H7 (cell line): Measurements from ENCODE around the gene GNLY. TPM values are rescaled to one million over a fixed set of nuclear protein-coding genes. Genes with fewer than 3 reads are reported as not detected.

Experiments used
- DNase-seq: peaks from one replicate; pipeline ENCODE4 v3.0.0; 2012
- H3K27me3 ChIP-seq: 2 replicates; pipeline ENCODE4 v1.6.0; 2011; ENCODE audit warnings: mild to moderate bottlenecking, low read length; ENCODE audit not compliant: control insufficient read depth, insufficient read depth
- H3K36me3 ChIP-seq: replicated peaks from 2 replicates; pipeline ENCODE4 v1.5.1; 2011; ENCODE audit warnings: low read length; ENCODE audit not compliant: control insufficient read depth, insufficient read depth
- H3K4me3 ChIP-seq: 2 replicates; pipeline ENCODE4 v1.5.1; 2011; ENCODE audit warnings: low read depth, mild to moderate bottlenecking, control low read depth, low read length, moderate library complexity; ENCODE audit not compliant: insufficient read depth
- total RNA-seq: library from RNA; depleted of rRNA; stranded (reverse); fragments of >200 nt; shearing (Covaris generic); gene quantifications from 2 replicates; pipeline ENCODE4 v1.2.3, GENCODE V29; 2014; rRNA removed

The GNLY gene
- total RNA-seq, 1 experiment from 2014 or later = not detected

DNA sequence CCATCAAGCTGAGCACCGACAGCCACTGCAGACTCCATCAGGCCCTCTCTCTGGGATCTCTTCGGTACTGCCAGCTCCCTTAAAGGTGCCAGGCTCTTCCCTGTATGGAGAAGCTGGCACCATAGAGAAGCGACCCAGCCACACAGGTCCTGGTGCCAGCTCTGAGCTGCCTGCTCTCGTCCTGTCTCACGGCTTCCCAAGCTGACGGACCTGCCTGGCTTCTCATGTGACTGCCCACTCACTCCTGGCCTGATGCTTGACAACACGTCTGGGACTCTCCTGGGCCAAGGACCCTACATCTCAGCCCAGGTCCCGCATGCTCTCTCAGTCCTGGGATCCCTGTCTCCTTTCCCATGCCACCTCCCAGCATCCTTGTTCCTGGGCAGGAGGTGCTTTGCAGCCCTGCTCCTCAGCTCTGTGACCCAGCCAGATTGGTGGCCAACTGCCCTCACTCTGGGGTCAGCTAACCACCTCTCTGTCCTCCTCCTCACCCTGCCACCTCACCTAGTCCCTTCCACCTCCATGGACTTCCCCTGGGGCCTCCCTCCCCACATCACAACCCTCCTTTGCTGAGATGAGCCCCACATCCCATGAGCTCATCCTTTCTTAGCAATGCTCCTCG lies 47.2 kb downstream of the GNLY start:
- Histone ChIP-seq H3K36me3 (no peaks in the 10 kb centered on the region), H3K27me3 (peaks cover 1% of the 10 kb centered on the region; the same call in 1 of the 2 replicates), H3K4me3 (no peak overlapping the region)
- no peak for DNase-seq

DNA sequence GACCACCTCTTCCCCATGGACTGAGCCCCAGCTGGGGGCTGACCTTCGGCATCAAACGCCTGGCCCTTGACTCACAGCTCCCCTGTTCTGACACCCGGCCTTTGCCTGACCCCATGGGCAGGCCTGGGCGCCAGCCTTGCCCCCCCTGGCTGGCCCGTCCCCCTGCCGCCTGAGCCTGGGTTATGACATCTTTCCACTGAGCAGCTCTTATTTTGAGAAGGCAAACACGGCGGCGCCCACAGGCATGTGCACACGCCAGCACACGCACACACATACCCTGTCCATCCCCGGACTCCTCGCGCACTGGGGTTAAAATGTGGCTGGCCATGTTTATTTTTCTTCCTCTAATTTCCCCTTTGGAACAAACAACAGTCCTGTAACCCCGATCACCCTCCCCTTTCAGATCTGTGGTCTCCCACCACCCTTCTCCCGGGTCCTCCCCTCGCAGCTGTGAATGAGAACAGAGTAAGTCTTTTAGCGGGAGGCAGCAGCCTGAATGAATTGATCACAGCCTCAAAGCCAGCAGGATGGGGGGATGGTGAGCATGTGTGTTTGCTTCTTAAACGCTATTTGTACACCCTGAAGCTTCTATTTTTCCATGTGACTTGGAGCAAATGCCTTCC lies 47.8 kb downstream of the GNLY start:
- H3K36me3 ChIP-seq = no peaks in the 10 kb centered on the region
- DNase-seq = peak; percentile 65
- H3K27me3 ChIP-seq = peaks cover 1% of the 10 kb centered on the region; the same call in 1 of the 2 replicates
- H3K4me3 ChIP-seq = no peak overlapping the region

DNA sequence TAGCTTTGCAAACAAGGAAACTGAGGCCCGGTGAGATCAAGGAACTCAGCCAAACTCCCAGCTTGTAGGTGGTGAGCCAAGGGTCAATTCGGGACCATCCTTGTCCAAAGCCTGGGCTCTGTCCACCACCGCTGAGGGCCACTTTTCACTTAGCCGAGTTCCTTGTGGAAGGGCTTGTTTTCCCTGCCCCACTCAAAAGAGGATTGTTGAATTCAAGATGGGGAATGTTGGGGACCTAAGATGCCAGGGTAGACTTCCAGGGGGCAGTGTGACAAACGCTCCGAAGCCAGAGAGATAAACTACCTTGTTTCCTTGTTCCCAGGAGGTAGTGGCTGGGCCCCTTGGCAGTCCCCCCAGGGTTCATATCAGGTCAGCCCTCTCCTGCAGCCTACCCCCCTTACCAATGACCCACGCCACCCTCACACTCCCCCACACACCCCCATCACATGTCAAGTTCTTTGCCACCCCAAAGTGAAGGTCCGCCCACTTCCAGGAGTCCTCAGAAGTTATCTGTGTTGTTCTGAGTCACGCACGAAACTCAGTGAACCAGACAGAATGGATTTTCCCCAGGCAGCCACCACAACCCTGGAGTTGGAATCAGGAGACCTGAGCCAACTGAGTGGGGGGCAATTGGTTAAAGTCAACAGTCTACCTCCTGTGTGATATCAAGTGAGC lies 49.3 kb downstream of the GNLY start:
- Histone ChIP-seq H3K4me3 (no peak overlapping the region), H3K27me3 (peaks cover 1% of the 10 kb centered on the region; the same call in 1 of the 2 replicates), H3K36me3 (no peaks in the 10 kb centered on the region)
- DNase-seq = no peak

DNA sequence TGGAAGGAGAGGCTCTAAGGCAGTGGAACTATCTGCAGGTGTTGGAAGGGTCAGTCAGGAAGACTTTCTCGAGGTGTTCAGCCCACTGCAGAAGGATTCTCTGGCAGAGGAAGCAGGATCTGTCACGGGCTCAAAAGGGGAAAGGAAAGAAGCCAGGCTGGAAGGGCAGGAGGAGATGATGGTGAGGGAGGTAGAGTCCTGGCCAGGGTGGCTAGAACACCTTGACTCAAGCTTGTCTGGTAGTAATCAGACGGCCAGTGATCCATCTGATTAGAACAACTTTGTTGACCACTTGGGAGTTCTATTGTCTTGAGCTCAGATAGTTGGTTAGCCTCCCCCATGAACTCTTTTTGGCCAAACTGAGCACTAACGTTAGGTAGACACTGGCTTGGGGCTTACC lies 49.9 kb downstream of the GNLY start:
- no peak for DNase-seq
- H3K27me3 ChIP-seq = peaks cover 1% of the 10 kb centered on the region; the same call in 1 of the 2 replicates
- H3K36me3 ChIP-seq = no peaks in the 10 kb centered on the region
- H3K4me3 ChIP-seq = no peak overlapping the region

DNA sequence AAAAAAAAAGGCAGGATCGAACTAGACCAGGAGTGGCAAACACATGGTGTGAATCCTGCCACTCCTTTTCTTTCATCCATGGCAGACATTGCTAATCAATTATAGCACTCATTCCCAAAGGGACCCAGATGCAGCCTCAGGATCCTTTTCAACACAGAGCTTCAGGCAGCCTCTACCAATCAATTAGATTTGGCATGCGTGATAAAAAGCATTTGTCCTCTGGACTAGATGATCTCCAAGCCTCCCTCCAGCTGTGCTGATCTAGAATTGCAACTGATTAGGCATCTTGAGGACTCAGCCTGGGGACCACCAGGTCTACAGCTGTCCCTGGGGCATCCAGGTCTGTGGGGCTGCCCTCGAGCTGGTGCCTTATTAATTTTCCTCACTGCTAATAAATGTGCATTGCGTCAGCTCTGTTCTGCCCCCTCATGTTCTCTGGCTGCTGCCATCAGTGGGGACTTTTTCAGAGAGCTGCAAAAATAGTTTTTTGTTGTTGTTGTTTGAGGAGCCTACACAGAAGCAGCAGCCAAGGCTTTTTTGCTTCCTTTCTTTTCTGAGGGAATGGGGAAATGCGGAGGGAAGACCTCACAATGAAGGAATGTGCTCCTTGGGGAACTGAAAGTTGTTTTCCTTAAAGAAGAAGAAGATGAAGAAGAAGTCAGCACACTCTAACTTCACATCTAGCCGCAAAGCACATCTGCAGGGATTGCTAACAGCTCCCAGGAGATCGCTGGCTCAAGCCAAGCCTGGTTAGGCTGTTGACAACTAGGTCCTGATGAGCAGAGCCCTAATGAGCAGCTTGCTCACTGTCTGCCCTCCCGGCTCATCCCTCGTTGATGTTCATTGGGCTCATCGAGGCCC lies 50.8 kb downstream of the GNLY start:
- no peak for DNase-seq
- Histone ChIP-seq H3K4me3 (no peak overlapping the region), H3K27me3 (peaks cover 1% of the 10 kb centered on the region; the same call in 1 of the 2 replicates), H3K36me3 (no peaks in the 10 kb centered on the region)

- H3K36me3 ChIP-seq = no peaks in the 10 kb centered on the region
- H3K4me3 ChIP-seq = no peak overlapping the region
- DNase-seq = no peak
- H3K27me3 ChIP-seq = peaks cover 2% of the 10 kb centered on the region; the same call in 1 of the 2 replicates
Observed at GRCh38 chr2:85745619-85746018, 51.5 kb downstream of the GNLY start.

- DNase-seq = no peak
- H3K4me3 ChIP-seq = no peak overlapping the region
- H3K36me3 ChIP-seq = no peaks in the 10 kb centered on the region
- peaks cover 11% of the 10 kb centered on the region for H3K27me3 ChIP-seq
Observed at GRCh38 chr2:85746321-85747004, 52.3 kb downstream of the GNLY start.

GRCh38 chr2:85747441-85747840 lies 53.3 kb downstream of the GNLY start:
- Histone ChIP-seq H3K27me3 (peaks cover 20% of the 10 kb centered on the region), H3K4me3 (no peak overlapping the region), H3K36me3 (no peaks in the 10 kb centered on the region)
- no peak for DNase-seq

GRCh38 chr2:85748039-85748734 lies 54.0 kb downstream of the GNLY start:
- H3K27me3 ChIP-seq = peaks cover 28% of the 10 kb centered on the region
- DNase-seq = no peak
- H3K4me3 ChIP-seq = no peak overlapping the region
- no peaks in the 10 kb centered on the region for H3K36me3 ChIP-seq

Other genes starting within 250 kb of the GNLY start
- gene MAT2A, start 155.2 kb upstream of the GNLY start, total RNA-seq = 57.6 and 98.6 TPM in 2 replicates
- gene GGCX, start 132.9 kb upstream of the GNLY start, total RNA-seq = 23.3 and 33.0 TPM in 2 replicates
- 17.7 and 33.0 TPM in 2 replicates for gene VAMP8, start 116.8 kb upstream of the GNLY start, total RNA-seq
- gene VAMP5, start 109.9 kb upstream of the GNLY start, total RNA-seq = 1.00 and 1.4 TPM in 2 replicates
- gene RNF181, start 98.6 kb upstream of the GNLY start, total RNA-seq = 159 and 201 TPM in 2 replicates
- gene TMEM150A, start 91.7 kb upstream of the GNLY start, total RNA-seq = 15.7 and 17.9 TPM in 2 replicates
- gene C2orf68, start 82.3 kb upstream of the GNLY start, total RNA-seq = 69.8 and 84.4 TPM in 2 replicates
- gene USP39, start 78.2 kb upstream of the GNLY start, total RNA-seq = 98.6 and 103 TPM in 2 replicates
- not detected in 2 replicates for gene SFTPB, start 26.2 kb upstream of the GNLY start, total RNA-seq
- gene ATOH8, start 59.6 kb downstream of the GNLY start, total RNA-seq = 0.33 and 1.1 TPM in 2 replicates
- 2.1 and 3.4 TPM in 2 replicates for gene ST3GAL5, start 194.6 kb downstream of the GNLY start, total RNA-seq